OCI-M2 (cell line): ENCODE measurements around the gene ERCC5.

Source experiments
- DNase-seq: peaks from one replicate; lab custom pipeline; 2025; ENCODE audit not compliant: unreplicated experiment; lab: John Stamatoyannopoulos, UW

ERCC5 gene

DNA sequence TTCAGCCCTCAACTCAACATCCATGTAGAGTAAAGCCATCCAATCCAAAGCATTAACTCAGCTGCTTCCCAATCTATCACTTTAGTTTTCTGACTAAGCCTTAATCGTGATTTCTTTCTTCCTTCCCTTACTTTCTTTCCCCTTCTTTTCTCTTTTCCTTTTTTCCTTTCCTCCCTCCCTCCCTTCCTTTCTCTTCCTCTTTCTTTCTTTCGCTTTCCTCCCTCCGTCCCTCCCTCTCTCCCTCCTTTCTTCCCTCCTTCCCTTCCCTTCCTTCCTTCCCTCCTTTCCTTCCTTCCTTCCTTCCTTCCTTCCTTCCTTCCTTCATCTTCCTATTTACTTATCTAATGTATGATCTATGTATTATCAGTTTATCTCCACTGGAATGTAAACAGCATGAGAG, 71.2 kb downstream of the ERCC5 start:
- DNase-seq, result no peak

DNA sequence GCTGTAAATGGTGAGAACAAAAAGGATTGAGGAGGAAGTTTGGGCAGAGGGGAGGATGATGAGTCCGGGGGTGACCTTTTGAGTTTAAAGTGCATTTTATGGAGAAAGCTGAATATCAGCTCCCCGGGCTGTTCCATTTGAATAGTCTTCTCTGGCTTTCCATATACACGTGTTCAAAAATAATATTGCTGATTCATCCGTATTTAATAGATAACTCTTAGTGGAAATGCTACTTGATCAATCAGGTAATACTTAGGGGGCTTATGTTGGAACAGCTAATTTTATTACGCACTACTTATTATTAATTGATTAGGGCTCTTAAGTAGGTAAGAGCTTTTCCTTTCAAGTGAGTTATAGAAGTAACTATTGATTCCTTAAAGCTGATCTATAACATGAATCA, 76.4 kb downstream of the ERCC5 start:
- DNase-seq, result no peak
